NCI-H1092 treated with DMSO at 0.1 percent for 48 hours (cell line): Measurements from ENCODE around the gene CGB3.
"Not testable (repeated sequence)": the region's sequence is repeated elsewhere in the genome, so short reads cannot be mapped to it uniquely, and the experiment has no call there.

ENCODE experiments used
- DNase-seq: peaks from one replicate; lab custom pipeline; 2025; lab: John Stamatoyannopoulos, UW

The CGB3 gene

GRCh38 chr19:49042666-49043065 is 18.5 kb upstream of the CGB3 start:
- not testable (repeated sequence) for DNase-seq

- DNase-seq, result no peak
Measured at GRCh38 chr19:49042177-49042576, 18.0 kb upstream of the CGB3 start.

DNA sequence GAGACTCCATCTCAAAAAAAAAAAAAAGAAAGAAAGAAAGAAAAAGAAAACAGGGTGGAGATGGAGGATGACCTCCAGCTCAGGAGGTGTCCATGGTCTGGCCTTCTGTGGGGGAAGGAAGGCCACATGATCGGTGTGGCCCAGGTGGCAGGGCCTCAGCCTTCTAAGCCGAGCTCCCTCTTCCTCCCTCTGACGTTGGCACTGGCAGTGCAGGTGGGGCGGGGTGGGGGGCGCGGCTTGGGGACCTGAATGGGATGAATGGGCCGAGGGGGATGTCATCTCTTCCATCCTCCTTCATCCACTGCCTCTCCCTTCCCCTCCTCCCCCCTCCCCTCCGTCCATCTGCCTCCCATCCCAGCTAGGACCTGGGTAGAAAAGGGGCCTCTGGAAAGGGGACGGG is 15.6 kb upstream of the CGB3 start:
- not testable (repeated sequence) for DNase-seq

DNA sequence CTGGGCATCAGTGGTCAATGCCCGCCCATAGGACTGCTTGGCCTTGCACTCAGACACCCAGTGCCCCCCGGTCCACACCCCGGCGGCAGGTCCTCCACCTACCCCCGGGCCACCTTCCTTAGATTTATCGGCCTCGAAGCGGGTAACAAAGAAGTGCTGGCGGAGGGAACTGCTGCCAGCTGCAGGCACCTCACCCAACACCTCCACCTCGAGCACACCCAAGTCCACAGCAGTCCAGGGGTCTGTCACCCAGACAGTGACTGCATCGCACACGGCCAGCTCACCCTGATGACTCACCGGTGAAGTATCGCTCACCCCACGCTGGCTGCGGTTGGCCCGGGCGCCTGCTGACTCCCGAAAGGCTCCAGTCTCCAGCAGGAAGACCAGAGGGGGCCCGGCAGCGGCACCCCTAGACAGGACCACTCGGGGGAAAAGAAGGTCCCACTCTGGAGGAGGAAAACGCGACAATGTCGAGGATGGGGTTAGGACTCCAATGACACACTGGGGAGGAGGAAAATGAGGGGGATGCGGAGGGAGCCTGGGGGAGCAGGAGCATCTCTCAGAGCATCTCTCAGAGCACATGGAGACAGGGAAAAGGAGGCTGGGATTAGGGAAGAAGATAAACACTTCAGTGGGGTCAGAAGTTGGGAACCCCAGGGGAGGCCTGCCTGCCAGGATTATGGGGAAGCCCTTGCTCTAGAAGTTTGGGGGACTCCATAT is 14.6 kb upstream of the CGB3 start:
- not testable (repeated sequence) for DNase-seq

DNA sequence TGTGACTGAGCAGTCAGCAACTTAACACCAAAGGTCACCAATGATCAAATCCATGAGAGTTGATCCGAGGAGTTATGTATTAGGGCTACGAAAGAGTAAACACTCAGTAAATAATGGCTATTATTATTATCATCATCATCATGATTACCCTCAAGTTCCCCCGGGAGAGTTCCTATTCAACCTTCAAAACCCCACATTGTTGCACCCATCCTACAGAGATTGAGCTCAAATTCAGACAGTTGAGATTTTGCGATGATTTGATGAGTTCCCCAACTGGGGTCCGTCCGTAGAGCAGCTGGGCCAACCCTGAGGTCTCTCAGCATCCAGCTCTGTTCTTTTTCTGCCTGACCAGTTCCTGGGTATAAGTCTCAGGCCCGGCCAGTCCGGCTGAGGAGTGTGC is 14.0 kb upstream of the CGB3 start:
- DNase-seq, result not testable (repeated sequence)

GRCh38 chr19:49036815-49037214 is 12.7 kb upstream of the CGB3 start, which contains the start of gene CGB1:
CGB1 (minus strand) TSS chr19:49036895; CDS start chr19:49036711, 184 bp downstream.
- not testable (repeated sequence) for DNase-seq

- DNase-seq, result not testable (repeated sequence)
Measured at GRCh38 chr19:49031642-49032301, 7.6 kb upstream of the CGB3 start, which contains the start of gene CGB2. CGB2 (plus strand) TSS chr19:49031890; CDS start chr19:49032096, 206 bp downstream.

GRCh38 chr19:49030323-49030722 is 6.2 kb upstream of the CGB3 start:
- DNase-seq, result not testable (repeated sequence)

GRCh38 chr19:49029749-49030148 is 5.6 kb upstream of the CGB3 start:
- DNase-seq, result not testable (repeated sequence)

- not testable (repeated sequence) for DNase-seq
Measured at GRCh38 chr19:49028686-49029085, 4.6 kb upstream of the CGB3 start.

DNA sequence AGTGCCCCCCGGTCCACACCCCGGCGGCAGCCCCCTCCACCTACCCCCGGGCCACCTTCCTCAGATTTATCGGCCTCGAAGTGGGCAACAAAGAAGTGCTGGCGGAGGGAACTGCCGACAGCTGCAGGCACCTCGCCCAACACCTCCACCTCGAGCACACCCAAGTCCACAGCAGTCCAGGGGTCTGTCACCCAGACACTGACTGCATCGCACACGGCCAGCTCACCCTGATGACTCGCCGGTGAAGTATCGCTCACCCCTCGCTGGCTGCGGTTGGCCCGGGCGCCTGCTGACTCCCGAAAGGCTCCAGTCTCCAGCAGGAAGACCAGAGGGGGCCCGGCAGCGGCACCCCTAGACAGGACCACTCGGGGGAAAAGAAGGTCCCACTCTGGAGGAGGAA is 1.5 kb upstream of the CGB3 start:
- not testable (repeated sequence) for DNase-seq

GRCh38 chr19:49025088-49025487 is 955 bp upstream of the CGB3 start:
- DNase-seq, result not testable (repeated sequence)

DNA sequence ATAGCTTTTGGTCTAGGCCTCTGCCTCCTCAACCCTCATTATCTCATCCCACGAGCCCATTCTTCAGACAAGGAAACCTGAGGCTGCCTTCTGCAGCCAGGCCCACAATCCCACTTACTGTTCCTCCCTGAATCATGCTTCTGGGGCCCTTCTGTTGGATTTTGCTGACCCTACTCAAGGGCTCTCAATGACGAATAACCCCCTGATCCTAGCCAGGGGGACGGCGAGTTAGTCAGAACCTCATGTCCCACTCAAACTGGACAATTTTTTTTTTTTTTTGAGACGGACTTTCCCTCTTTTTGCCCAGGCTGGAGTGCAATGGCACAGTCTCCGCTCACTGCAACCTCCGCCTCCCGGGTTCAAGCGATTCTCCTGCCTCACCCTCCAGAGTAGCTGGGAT is 2.0 kb downstream of the CGB3 start:
- no peak for DNase-seq

GRCh38 chr19:49020931-49021895 is 2.9 kb downstream of the CGB3 start:
- no peak for DNase-seq

DNA sequence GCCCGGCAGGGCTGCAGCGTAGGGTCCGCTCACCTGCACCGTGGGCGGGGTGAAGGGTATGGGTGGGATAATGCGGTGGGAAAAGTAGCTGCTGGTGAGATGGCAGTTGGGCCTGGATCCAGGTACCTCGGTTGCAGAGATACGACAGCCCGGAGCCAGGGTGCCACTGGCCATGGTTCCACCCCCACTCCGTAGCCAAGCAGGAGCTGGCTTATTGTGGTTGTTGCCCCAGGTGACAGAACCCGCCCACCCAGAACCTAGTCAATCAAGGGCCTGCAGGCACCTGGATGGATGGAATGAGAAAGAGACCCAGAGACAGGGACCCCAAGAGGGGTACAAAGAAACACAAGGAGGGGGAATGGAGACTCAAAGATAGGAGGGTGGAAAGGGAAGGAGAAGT is 3.8 kb downstream of the CGB3 start:
- DNase-seq, result no peak

GRCh38 chr19:49019242-49019932 is 4.7 kb downstream of the CGB3 start:
- DNase-seq, result no peak

- DNase-seq, result not testable (repeated sequence)
Measured at GRCh38 chr19:49018388-49019241, 5.5 kb downstream of the CGB3 start.

DNA sequence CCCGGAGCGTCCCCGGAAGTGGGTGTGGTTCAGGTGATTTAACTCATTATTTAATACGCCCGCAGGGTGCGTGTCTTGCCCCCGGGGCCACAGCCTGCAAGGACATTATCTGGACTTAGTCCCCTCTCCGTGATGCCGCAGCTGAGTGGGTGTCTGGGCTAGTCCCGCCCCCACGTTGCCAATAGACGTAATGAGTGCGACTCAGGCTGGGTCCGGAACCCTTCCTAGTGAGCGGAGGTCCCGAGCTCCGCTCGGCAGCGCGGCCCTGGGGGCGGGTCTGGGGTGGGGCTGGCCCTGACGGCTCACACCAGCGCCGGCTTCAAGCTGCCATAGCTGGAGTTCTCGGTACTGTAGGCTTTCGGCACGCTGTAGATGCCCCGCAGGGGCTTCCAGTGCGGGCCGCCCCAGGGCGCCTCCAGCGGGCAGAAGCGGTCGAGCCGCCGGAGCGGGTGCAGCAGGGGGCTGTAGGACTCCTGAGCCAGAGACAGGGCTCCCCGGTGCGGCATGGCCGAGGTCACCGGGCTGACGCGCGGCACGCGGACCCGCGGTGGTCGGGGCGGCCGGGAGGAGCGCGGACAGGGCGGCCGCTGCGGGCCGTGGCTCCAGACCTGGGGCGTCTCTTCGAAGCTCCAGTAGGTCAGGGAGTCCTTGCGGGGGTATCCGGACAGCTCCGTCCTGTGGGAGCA is 6.3 kb downstream of the CGB3 start:
- no peak for DNase-seq

DNA sequence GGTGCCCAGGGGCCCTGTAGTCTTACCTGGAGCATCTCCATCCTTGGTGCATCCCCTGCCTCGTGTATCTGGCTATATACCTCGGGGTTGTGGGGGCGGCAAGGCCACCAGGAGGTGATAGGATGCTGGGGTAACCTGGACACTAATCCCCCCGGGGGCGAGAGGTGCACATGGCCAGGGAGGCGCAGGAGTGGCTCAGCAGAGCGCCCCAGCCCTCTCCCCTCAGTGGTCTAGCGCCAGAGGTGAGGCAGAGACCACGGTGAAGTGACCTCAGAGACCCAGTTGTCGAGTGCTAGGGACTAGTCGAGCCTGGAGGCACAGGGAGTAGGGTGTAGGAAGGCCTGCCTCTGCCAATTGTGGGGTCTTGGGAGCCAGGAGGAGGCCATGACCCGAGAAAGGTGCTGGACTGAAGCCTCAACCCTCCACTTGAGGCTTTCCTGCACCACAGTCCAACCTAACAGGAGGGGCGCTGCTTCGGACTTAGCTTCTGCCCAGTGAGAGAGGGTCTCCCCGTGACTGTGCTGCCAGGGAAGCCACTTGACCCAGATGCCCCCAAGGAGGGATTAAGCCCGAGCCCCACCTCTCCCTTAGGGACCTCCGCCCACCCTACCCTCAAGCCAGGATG is 7.0 kb downstream of the CGB3 start, which contains the start of gene LHB:
LHB (minus strand) TSS at position 51 of the 625 bp plus-strand sequence; CDS start at position 41, 10 bp downstream.
- DNase-seq, result no peak
